Testis (tissue), 2 donors: ENCODE data around the gene C21orf58.

ENCODE experiments used
- POLR2A ChIP-seq: fragments of 450-650 bp; IDR thresholded peaks from one replicate; pipeline ENCODE4 v1.6.1; 2017; ENCODE audit warnings: antibody characterized with exemption, mild to moderate bottlenecking, moderate library complexity
- TF ChIP-seq, protein P1 (sequence below), 3 experiments: fragments of 450-650 bp in 2 of 3; fragments of 200-600 bp in 1 of 3; sonication (generic) in 1 of 3; IDR thresholded peaks; one replicate each; pipeline ENCODE4 v1.5.1; 2016 to 2019; ENCODE audit warnings: antibody characterized with exemption in 3 of 3, mild to moderate bottlenecking in 2 of 3, moderate library complexity in 1 of 3

DNA sequence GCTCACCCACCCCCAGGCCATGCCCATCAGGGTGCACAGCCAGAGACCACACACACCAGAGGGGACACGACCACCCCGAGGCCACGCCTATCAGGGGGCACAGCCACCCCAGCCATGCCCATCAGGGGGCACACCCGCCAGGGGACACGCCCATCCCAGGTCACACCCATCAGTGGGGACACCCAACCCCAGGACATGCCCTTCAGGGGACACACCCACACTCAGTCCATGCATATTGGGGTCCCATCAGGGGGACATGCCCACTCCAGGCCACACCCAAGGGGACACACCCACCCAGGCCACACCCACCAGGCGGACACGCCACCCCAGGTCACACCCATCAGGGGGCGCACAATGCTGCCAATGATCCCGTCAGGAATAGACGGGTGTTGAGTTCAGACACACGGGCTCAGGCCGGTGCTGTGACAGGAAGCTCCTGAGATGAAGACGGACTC lies 59.0 kb downstream of the C21orf58 start:
- TF ChIP-seq, protein P1, sequence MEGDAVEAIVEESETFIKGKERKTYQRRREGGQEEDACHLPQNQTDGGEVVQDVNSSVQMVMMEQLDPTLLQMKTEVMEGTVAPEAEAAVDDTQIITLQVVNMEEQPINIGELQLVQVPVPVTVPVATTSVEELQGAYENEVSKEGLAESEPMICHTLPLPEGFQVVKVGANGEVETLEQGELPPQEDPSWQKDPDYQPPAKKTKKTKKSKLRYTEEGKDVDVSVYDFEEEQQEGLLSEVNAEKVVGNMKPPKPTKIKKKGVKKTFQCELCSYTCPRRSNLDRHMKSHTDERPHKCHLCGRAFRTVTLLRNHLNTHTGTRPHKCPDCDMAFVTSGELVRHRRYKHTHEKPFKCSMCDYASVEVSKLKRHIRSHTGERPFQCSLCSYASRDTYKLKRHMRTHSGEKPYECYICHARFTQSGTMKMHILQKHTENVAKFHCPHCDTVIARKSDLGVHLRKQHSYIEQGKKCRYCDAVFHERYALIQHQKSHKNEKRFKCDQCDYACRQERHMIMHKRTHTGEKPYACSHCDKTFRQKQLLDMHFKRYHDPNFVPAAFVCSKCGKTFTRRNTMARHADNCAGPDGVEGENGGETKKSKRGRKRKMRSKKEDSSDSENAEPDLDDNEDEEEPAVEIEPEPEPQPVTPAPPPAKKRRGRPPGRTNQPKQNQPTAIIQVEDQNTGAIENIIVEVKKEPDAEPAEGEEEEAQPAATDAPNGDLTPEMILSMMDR (IDR thresholded peaks at IDR 0.05): no peak
- TF ChIP-seq POLR2A: no peak
